Neutrophil (primary cell): ENCODE measurements around the gene SH2B2.

ENCODE experiments used
- H3K27ac ChIP-seq: fragments of 200-600 bp; sonication (generic); 2 replicates; pipeline ENCODE4 v1.5.1; 2016; ENCODE audit warnings: mild to moderate bottlenecking, moderate library complexity
- H3K27me3 ChIP-seq: fragments of 200-600 bp; sonication (generic); 2 replicates; pipeline ENCODE4 v1.6.0; 2016; ENCODE audit warnings: mild to moderate bottlenecking
- H3K36me3 ChIP-seq: fragments of 200-600 bp; sonication (generic); 2 replicates; pipeline ENCODE4 v1.5.1; 2017
- H3K4me1 ChIP-seq, 2 experiments: fragments of 200-600 bp in 1 of 2; sonication (generic) in 1 of 2; 1 replicate in 1 of 2; 2 replicates in 1 of 2; pipeline versions ENCODE4 v1.5.1 to v1.6.1; 2013 to 2016; ENCODE audit warnings: low read depth in 1 of 2, low read length in 1 of 2, mild to moderate bottlenecking in 1 of 2, moderate library complexity in 1 of 2; ENCODE audit not compliant: control insufficient read depth in 1 of 2, insufficient read depth in 1 of 2
- H3K4me3 ChIP-seq, 2 experiments: fragments of 200-600 bp in 1 of 2; sonication (generic) in 1 of 2; 1 replicate in 1 of 2; 2 replicates in 1 of 2; pipeline ENCODE4 v1.5.1; 2013 to 2016; ENCODE audit warnings: low read depth in 1 of 2, low read length in 1 of 2, mild to moderate bottlenecking in 1 of 2, moderate library complexity in 1 of 2
- H3K9me3 ChIP-seq: fragments of 200-600 bp; sonication (generic); 2 replicates; pipeline ENCODE4 v1.5.1; 2016
- TF ChIP-seq, protein P1 (sequence below): fragments of 200-600 bp; sonication (generic); IDR thresholded peaks from 2 replicates; pipeline ENCODE4 v1.5.1; 2016; ENCODE audit warnings: antibody characterized with exemption

Gene SH2B2

DNA sequence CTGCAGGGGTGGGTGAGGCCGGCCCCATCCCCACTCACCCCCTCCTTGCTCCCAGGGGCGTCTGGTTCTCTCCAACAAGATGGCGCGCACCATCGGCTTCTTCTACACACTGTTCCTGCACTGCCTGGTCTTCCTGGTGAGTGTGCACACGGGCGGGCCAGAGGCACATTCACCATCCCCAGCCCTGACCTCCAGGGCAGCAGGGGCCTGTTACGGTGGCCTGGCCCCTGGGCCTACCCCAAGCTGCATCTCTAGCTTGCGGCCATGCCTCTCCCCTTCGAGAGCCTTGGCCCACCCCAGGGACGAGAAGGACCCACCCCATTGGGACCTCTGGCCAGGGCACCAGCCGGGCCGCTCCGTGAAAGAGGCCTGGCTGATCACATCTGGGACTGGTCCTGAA, 4.9 kb upstream of the SH2B2 start:
- Histone ChIP-seq H3K4me1 (peaks cover 21 to 24% of the 10 kb centered on the region in 2 experiments), H3K27ac (no peak overlapping the region), H3K9me3 (no peaks in the 10 kb centered on the region), H3K36me3 (no peaks in the 10 kb centered on the region), H3K27me3 (peaks cover 13% of the 10 kb centered on the region), H3K4me3 (no peak overlapping the region)
- TF ChIP-seq, protein P1, sequence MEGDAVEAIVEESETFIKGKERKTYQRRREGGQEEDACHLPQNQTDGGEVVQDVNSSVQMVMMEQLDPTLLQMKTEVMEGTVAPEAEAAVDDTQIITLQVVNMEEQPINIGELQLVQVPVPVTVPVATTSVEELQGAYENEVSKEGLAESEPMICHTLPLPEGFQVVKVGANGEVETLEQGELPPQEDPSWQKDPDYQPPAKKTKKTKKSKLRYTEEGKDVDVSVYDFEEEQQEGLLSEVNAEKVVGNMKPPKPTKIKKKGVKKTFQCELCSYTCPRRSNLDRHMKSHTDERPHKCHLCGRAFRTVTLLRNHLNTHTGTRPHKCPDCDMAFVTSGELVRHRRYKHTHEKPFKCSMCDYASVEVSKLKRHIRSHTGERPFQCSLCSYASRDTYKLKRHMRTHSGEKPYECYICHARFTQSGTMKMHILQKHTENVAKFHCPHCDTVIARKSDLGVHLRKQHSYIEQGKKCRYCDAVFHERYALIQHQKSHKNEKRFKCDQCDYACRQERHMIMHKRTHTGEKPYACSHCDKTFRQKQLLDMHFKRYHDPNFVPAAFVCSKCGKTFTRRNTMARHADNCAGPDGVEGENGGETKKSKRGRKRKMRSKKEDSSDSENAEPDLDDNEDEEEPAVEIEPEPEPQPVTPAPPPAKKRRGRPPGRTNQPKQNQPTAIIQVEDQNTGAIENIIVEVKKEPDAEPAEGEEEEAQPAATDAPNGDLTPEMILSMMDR, result no peak

DNA sequence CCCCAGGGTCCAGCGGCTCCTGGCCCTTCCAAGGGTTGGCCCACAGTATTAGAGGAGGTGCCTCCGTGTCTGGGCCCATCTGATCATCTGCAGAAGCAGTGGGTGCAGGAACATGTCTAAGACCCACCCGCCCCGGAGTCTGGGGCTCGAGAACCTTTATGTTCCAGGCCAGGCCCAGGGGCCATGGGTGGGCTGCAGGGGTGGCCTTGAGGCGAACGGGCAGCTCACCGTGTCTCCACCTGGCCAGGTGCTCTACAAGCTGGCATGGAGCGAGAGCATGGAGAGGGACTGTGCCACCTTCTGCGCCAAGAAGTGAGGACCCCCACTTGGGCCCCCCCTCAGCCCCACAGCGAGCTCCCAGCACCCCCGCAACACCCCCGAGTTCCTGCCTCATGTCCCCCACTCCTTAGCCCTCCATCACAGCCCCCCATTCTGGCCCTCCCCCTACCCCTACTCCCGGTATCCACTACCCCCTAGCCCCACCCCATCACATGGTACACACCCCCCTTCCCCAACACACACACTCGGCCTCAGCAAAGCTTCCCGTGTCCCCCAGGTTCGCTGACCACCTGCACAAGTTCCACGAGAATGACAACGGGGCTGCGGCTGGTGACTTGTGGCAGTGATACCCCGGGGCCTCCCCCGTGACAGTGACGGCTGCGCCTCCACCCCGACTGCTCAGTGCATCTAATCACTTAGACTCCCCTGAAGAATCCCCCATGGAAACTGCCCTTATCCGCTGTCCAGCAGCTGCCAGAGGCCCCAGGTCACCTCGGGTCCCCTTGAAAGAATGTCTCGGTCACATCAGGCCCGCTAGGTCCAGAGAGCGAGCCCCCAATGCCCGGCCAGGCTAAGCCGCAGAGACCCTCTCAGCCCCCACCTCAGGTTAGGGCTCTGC, 4.0 kb upstream of the SH2B2 start:
- Histone ChIP-seq H3K4me1 (peaks cover 27 to 33% of the 10 kb centered on the region in 2 experiments), H3K4me3 (no peak overlapping the region), H3K27me3 (peaks cover 22% of the 10 kb centered on the region), H3K36me3 (no peaks in the 10 kb centered on the region), H3K27ac (no peak overlapping the region), H3K9me3 (no peaks in the 10 kb centered on the region)
- TF ChIP-seq, protein P1, result no peak

DNA sequence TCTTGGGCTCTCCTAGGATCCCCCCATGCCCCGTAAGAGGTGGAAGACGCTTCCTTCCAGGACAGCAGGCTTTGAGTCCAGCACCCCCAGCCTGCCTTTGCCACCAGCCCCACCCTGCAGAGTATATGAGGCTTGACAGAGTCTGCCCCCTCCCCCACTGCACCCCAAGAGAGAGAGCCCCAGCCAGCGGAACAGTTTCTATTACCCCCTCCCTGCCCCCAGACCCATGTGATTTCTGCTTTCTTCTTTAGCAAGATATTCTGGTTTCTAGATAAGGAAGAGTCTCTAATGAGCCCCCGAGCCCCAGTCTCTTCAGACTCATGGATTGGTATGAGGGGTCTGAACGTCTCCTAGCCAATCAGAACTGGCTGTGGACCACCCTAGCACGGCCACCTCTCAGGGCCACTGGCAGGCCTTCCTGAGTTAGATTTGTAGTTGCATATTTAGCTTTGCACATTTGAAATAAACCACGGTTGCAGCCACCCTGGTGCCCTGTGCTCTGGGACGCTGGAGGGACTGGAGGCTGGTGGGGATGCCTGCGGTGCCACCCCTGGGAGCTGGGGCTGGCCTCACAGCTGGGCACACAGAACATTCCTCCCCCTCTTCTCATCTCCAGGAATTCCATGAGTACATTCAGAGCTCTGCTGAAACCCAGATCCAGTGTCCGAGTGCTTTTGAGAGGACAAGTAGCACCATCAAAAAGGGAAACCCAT, 3.0 kb upstream of the SH2B2 start:
- H3K36me3 ChIP-seq, result no peaks in the 10 kb centered on the region
- H3K4me3 ChIP-seq, result peak overlapping the region; percentile 100
- peak overlapping the region; percentile 90 for H3K27ac ChIP-seq
- peaks cover 31 to 36% of the 10 kb centered on the region in 2 experiments for H3K4me1 ChIP-seq
- no peaks in the 10 kb centered on the region for H3K9me3 ChIP-seq
- H3K27me3 ChIP-seq, result peaks cover 31% of the 10 kb centered on the region
- TF ChIP-seq, protein P1, result no peak

DNA sequence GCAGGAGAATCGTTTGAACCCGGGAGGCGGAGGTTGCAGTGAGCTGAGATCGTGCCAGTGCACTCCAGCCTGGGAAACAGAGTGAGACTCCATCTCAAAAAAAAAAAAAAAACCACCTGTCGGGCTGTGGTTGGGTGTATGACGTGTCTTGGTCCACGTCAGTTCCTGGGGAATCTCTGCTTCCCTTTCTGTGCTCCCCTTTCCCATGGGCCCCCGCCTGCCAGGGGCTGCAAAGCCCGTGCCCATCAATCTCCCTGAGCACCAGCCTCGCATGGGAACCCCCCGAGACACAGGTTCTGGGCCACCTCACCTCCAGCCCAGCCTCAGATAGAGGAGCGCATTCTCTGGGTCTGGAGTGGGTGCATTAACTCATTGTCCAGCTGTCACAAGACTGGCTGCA, 2.3 kb upstream of the SH2B2 start:
- Histone ChIP-seq H3K9me3 (no peaks in the 10 kb centered on the region), H3K4me1 (peaks cover 31 to 36% of the 10 kb centered on the region in 2 experiments), H3K4me3 (peak overlapping the region; percentile 100), H3K36me3 (no peaks in the 10 kb centered on the region), H3K27me3 (peaks cover 39% of the 10 kb centered on the region), H3K27ac (peak overlapping the region; percentile 90)
- TF ChIP-seq, protein P1, result no peak

DNA sequence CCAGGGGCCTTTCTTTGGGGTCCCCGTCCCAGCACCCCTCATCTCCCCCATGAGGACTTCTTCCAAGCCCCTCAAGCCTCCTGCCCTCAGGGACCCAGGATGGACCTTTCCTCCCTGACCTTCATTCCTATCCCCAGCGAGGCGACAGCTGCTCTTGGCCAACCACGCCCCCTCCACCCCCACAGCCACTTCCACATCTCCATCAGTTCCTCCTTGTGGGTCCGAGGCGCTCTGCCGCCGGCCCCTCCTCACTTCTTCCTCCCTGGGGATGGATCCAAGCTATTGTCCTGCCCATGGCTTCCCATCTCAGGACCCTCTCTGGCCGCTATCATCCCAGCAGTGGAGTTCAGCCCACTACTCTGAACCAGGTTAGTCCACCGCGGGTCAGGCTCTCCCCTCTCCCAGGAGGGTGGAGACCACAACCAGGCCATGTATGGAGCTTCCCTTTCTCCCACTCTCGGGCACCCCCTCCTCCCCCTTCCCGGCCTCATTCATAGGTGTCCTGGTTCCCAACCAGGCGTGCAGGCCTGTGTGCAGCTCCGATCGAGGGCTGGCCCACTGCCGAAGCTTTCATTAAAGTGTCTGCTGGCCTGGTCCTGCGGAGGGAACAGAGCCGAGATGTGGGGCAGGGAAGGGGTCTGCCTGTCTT, 1.7 kb upstream of the SH2B2 start:
- H3K9me3 ChIP-seq, result no peaks in the 10 kb centered on the region
- TF ChIP-seq, protein P1, result peak; percentile 20
- peaks cover 31 to 36% of the 10 kb centered on the region in 2 experiments for H3K4me1 ChIP-seq
- H3K27ac ChIP-seq, result peak overlapping the region; percentile 90
- H3K4me3 ChIP-seq, result peak overlapping the region; percentile 100
- peaks cover 44% of the 10 kb centered on the region for H3K27me3 ChIP-seq
- no peaks in the 10 kb centered on the region for H3K36me3 ChIP-seq
